KOPT-K1 (cell line): ENCODE results near the gene IFT81.

Source experiments
- H3K27ac ChIP-seq: fragments of 200-600 bp; sonication (generic); 2 replicates; pipeline ENCODE4 v1.5.1; 2016; ENCODE audit warnings: antibody characterized with exemption, mild to moderate bottlenecking, low read depth, low read length; ENCODE audit not compliant: poor library complexity, severe bottlenecking
- H3K36me3 ChIP-seq: fragments of 200-600 bp; sonication (generic); 2 replicates; pipeline ENCODE4 v1.5.1; 2017; ENCODE audit warnings: antibody characterized with exemption, mild to moderate bottlenecking, low read length, moderate library complexity; ENCODE audit not compliant: insufficient read depth
- H3K9me3 ChIP-seq: fragments of 200-600 bp; sonication (generic); 2 replicates; pipeline ENCODE4 v1.5.1; 2017; ENCODE audit warnings: antibody characterized with exemption, low read length, mild to moderate bottlenecking; ENCODE audit not compliant: insufficient read depth, poor library complexity, severe bottlenecking

IFT81 gene

GRCh38 chr12:110102255-110102654 lies 21.9 kb upstream of the IFT81 start:
- no peak overlapping the region for H3K27ac ChIP-seq
- no peaks in the 10 kb centered on the region for H3K9me3 ChIP-seq
- H3K36me3 ChIP-seq: no peaks in the 10 kb centered on the region

GRCh38 chr12:110104188-110105094 lies 19.7 kb upstream of the IFT81 start:
- Histone ChIP-seq H3K36me3 (no peaks in the 10 kb centered on the region), H3K9me3 (no peaks in the 10 kb centered on the region), H3K27ac (no peak overlapping the region)

GRCh38 chr12:110105159-110105558 lies 19.0 kb upstream of the IFT81 start:
- no peak overlapping the region for H3K27ac ChIP-seq
- H3K36me3 ChIP-seq: no peaks in the 10 kb centered on the region
- H3K9me3 ChIP-seq: no peaks in the 10 kb centered on the region

GRCh38 chr12:110105986-110106385 lies 18.2 kb upstream of the IFT81 start:
- H3K27ac ChIP-seq: no peak overlapping the region
- H3K36me3 ChIP-seq: no peaks in the 10 kb centered on the region
- H3K9me3 ChIP-seq: no peaks in the 10 kb centered on the region

- Histone ChIP-seq H3K9me3 (no peaks in the 10 kb centered on the region), H3K36me3 (no peaks in the 10 kb centered on the region), H3K27ac (no peak overlapping the region)
Measured at GRCh38 chr12:110107369-110108281, 16.5 kb upstream of the IFT81 start.

GRCh38 chr12:110108309-110109036 lies 15.7 kb upstream of the IFT81 start:
- H3K9me3 ChIP-seq: no peaks in the 10 kb centered on the region
- H3K27ac ChIP-seq: no peak overlapping the region
- no peaks in the 10 kb centered on the region for H3K36me3 ChIP-seq

- H3K27ac ChIP-seq: no peak overlapping the region
- H3K9me3 ChIP-seq: no peaks in the 10 kb centered on the region
- H3K36me3 ChIP-seq: no peaks in the 10 kb centered on the region
Measured at GRCh38 chr12:110109037-110109836, 14.9 kb upstream of the IFT81 start.

- Histone ChIP-seq H3K36me3 (no peaks in the 10 kb centered on the region), H3K27ac (no peak overlapping the region), H3K9me3 (no peaks in the 10 kb centered on the region)
Measured at GRCh38 chr12:110109837-110110535, 14.2 kb upstream of the IFT81 start.

GRCh38 chr12:110111476-110112334 lies 12.5 kb upstream of the IFT81 start:
- no peaks in the 10 kb centered on the region for H3K36me3 ChIP-seq
- H3K9me3 ChIP-seq: no peaks in the 10 kb centered on the region
- no peak overlapping the region for H3K27ac ChIP-seq

GRCh38 chr12:110112335-110112660 lies 11.9 kb upstream of the IFT81 start:
- Histone ChIP-seq H3K27ac (no peak overlapping the region), H3K36me3 (no peaks in the 10 kb centered on the region), H3K9me3 (no peaks in the 10 kb centered on the region)

GRCh38 chr12:110114528-110114937 lies 9.6 kb upstream of the IFT81 start:
- Histone ChIP-seq H3K9me3 (no peaks in the 10 kb centered on the region), H3K36me3 (no peaks in the 10 kb centered on the region), H3K27ac (no peak overlapping the region)

- H3K36me3 ChIP-seq: no peaks in the 10 kb centered on the region
- H3K9me3 ChIP-seq: no peaks in the 10 kb centered on the region
- no peak overlapping the region for H3K27ac ChIP-seq
Measured at GRCh38 chr12:110115675-110116074, 8.5 kb upstream of the IFT81 start.

- H3K36me3 ChIP-seq: no peaks in the 10 kb centered on the region
- H3K9me3 ChIP-seq: no peaks in the 10 kb centered on the region
- no peak overlapping the region for H3K27ac ChIP-seq
Measured at GRCh38 chr12:110116623-110117022, 7.5 kb upstream of the IFT81 start.
